HT-29 (cell line): ENCODE data around the gene PFN4. TPM values are rescaled to one million over a fixed set of nuclear protein-coding genes. Genes with fewer than 3 reads are reported as not detected.

Experiments
- DNase-seq: peaks from one replicate; pipeline ENCODE4 v3.0.0-alpha.2; 2015; ENCODE audit warnings: low spot score
- total RNA-seq: library from RNA; depleted of rRNA; stranded (reverse); fragments of >200 nt; shearing (Covaris generic); gene quantifications from 2 replicates; pipeline ENCODE4 v1.2.3, GENCODE V29; 2014; rRNA removed

Gene PFN4
- total RNA-seq, 1 experiment from 2014 or later, result not detected

DNA sequence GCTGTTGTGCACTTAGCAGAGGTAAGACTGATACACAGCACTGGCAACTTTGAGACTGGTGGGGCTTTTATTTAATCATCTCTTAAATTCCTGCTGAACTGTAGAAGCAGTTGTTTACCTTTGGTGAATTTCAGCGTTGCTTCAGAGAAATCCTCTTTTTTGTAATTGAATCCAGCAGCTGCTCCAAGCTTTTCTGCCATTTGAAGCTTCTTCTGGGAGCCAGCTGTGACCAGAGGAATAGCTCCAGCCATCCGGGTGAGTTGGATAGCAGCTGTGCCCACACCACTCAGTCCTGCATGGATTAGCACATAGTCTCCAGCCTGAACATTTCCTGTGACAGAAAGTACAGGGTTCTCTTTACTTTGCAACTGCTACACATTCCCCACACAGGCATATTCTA, 42.4 kb downstream of the PFN4 start:
- DNase-seq, result no peak

DNA sequence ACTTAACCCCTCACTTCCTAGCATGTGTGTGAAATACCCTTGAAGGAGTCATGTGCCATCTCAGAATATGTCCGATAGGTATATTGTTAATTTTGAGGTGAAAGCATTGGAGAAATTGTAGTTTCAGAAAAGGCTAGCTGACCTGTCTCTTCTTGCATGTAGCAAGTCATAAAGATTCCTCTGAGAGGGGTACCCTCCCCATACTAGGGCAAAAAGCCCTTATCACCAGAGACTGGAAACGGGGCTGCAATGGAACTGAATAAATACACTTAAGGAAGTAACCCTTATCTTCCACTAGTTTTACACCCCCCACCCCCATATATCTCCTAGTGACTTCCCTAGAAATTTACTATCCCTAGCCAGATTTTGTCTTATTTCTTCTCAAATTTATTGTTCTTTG, 45.3 kb downstream of the PFN4 start:
- no peak for DNase-seq

DNA sequence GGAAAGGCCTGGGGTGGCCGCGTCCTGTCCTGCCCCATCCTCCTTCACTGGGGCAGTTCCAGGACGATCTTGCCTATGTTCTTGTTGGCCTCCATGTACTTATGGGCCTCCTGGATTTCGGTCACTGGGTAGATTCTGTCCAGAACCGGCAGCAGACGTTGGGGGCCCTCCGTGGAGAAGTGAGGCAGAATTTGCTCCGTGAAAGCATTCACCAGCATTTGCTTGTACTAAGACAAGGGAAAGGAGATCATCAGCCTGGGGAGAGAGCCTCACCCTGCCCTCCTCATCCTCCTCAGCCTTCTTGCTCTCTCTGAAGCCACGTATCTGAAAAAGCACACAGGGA, 45.6 kb downstream of the PFN4 start:
- DNase-seq, result no peak

DNA sequence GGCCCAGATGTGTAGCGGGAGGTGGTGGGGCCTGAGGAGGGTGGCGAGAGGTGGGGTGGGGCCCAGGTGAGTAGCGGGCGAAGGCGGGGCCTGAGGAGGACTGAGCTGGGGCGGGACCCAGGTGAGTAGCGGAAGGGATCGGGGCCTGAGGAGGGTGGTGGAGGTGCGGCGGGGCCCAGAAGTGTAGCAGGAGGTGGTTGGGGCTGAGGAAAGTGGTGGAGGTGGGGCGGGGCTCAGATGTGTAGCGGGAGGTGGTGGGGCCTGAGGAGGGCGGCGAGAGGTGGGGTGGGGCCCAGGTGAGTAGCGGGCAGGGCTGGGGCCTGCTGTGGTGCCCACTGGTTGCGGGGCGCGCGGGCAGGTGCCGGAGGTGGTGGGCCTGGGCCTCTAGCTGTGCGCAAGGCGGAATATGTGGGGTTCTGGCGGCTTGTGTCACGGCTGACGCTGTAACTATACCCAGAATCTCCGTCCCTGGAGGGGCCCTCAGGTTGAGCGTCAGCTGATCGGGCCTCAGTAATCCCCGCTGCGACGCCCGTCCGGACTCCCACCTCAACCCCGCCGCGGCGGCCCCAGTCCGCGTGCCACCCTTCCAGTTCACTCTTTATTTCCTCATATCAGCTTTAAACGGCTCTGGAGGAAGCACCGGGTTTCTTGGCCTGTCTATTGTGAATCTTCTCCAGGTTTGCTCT, 46.1 kb downstream of the PFN4 start:
- DNase-seq, result peak; percentile 59

DNA sequence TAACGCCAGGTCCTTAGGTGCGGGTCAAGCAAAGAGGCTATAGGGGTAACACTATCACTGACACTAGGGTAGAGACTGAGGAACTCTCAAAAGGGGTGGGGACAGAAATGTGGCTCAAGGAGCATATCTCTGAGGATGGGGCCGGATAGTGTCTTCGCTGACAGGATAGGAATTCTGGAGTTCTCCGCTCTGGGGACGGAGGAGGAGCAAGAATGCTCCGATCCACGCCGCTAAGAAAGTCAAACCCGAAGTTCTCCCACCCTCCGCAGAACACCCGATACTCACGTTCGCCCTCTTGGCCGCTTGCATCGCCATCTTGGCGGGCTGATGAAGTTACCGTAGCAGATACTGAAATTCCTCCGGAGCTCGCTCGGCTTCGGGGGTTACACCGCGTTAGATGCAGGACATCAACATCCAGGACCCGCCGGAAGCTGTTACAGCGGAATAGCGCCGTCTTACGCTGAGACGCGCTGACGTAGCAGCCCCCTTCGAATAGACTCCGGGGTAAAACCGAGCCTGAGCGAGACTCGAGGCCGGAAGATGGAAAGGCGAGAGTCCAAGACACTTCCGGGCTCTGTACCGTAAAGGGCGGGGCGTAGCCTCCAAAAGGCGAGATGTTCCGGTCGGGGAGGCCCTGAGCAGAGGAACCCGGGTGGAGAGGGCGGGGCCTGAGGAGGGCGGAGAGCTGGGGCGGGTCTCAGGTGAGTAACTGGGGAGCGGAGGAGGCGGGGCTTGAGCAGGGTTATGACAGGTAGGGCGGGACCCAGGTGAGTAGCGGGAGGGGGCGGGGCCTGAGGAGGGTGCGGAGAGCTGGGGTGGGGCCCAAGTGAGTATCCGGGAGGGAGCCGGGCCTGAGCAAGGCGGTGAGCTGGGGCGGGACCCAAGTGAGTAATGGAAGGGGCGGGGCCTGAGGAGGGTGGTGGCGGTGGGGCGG, 47.0 kb downstream of the PFN4 start, which contains the start of gene SF3B6:
Gene SF3B6, minus strand, starts transcription at position 412 of the 934 bp plus-strand sequence. Its CDS starts 97 bp downstream, at position 315.
- DNase-seq, result peak; percentile 99

DNA sequence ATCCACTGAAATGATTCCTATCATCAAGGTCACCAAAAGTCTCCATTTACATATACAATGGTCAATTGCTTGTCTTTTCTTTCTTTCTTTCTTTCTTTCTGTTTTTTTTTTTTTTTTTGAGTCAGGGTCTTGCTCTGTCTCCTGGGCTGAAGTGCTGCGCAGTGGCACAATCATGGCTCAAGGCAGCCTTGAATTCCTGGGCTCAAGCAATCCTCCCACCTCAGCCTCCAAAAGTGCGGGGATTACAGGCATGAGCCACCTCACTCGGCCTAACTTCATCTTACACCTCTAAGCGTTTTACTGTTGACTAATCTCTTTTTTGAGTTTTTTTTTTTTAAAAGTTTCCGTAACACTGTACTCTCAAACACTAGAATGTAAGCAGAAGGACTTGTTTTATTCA, 47.9 kb downstream of the PFN4 start:
- DNase-seq, result no peak

DNA sequence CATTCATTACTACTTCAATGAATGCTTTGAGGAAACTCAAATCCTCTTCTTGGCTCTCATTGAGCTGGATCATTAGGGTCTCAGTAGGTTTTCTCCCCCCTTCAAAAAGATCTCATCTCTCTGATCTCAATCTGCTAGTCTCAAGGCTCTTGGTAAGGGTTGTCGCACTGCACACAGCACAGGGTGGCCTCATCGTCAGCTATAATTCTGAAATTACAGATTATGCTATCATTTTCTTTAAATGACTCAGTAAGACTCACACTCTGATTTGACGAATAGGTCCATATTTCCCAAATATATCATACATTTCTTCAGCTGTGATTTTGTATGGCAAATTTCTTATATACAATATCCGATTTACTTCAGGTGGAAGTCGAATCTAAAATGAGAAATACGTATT, 49.3 kb downstream of the PFN4 start:
- no peak for DNase-seq

DNA sequence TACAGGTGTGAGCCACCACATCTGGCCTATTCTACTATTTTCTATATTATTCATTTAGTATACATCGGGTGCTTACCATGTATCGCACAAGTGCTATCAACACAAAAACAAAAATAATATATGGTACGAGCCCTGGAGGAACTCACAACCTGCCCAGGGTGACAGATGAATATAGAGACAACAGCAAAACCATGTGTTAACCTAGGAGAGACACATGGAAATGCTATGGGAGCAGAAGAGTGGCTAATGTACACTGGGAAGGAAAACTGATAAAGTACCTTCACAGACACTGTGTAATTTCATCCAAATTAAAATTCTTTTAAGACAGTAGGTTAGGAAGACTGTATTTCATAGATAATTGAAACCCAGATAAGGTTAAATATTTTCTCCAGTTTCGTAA, 50.9 kb downstream of the PFN4 start:
- DNase-seq, result no peak

DNA sequence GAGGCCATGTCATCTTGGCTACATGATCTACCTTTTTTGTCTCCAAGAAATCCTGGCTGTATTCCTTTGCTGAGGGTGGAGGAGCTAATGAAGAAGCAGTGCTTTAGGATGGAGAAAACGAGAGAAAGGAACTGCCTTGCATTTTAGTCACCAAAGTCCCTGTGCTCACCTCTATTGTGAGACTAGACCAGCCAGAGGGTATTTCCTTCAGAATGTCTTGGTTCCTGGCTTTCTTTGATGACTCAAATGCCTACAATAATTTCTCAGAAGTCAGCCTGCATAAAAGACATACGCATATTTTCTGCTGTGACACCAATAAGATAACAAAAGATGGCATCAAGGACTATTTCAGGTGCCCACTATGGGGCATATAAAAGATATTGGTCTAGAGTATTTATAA, 57.8 kb downstream of the PFN4 start:
- DNase-seq, result no peak

Other genes with a start within 250 kb of the PFN4 start
- 6.6 and 10.2 TPM in 2 replicates for gene ATAD2B, start 196.2 kb downstream of the PFN4 start, total RNA-seq
- gene UBXN2A, start 182.9 kb downstream of the PFN4 start, total RNA-seq, result 2.8 and 4.7 TPM in 2 replicates
- not detected in 2 replicates for gene MFSD2B, start 113.2 kb downstream of the PFN4 start, total RNA-seq
- 2.7 and 6.4 TPM in 2 replicates for gene WDCP, start 75.9 kb downstream of the PFN4 start, total RNA-seq
- not detected in 2 replicates for gene FKBP1B, start 73.6 kb downstream of the PFN4 start, total RNA-seq
- 112 and 128 TPM in 2 replicates for gene SF3B6, start 47.0 kb downstream of the PFN4 start, total RNA-seq
- gene TP53I3, start 38.5 kb downstream of the PFN4 start, total RNA-seq, result 28.7 and 28.9 TPM in 2 replicates
- 0.76 and 4.5 TPM in 2 replicates for gene FAM228B, start 135 bp upstream of the PFN4 start, total RNA-seq
- gene FAM228A, start 51.7 kb upstream of the PFN4 start, total RNA-seq, result not detected in 2 replicates
- gene ITSN2, start 237.2 kb upstream of the PFN4 start, total RNA-seq, result 20.1 and 28.1 TPM in 2 replicates